Measurements from ENCODE around the gene GABARAPL2. TPM values are rescaled to one million over a fixed set of nuclear protein-coding genes. Genes with fewer than 3 reads are reported as not detected.
A peak's percentile ranks its signal among the peaks of the same experiment; 100 is the strongest.

The GABARAPL2 gene
- total and polyA plus RNA-seq, 2 donors (not counting 1 experiment from before 2014, with no cell fraction given), result 73.0 to 84.9 TPM

DNA sequence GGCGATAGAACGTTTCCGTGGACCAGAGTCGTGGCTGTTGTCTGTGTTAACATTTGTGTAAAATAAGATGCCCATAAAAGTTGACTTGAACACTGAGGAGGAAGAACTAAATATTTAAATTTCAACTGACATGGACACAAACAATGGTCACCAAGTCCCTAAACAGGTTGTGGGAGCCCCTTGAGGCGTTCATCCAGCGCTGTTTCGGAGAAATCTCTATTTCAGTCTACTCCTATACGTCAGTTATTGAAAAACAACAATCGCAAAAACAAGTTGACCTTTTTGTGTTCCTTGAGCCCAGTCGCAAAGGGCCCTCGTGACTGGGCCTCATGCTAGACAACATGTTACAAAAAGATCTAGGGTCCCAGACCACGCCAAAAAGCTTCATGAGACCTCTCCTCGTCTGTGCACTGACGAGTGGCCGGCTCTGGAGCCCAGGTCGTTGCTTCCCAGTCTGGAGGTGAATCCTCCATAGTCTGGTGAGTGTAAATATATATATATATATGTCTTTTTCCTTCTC lies 9.7 kb upstream of the GABARAPL2 start:
- peak overlapping the region; percentile 98 for H3K4me2 ChIP-seq (replicated peaks; ENCODE audit: low read depth, low read length, poor library complexity, severe bottlenecking)
- no peaks in the 10 kb centered on the region for H3K36me3 ChIP-seq (replicated peaks in 1 of 2; ENCODE audit: control extremely low read depth in 1 of 2, control insufficient read depth in 1 of 2, extremely low read depth in 1 of 2, insufficient read depth in 2 of 2, low read length in 1 of 2)
- intact Hi-C loops (cut with micrococcal nuclease), result loop anchor here (1.0 to 2.0 kb wide), 8 partner anchors 9 to 205 kb away; partner anchors contain the start of genes ADAT1, CFDP1 and TMEM170A
- H4K20me1 ChIP-seq (ENCODE audit: control insufficient read depth, insufficient read depth, low read length, poor library complexity, severe bottlenecking), result no peaks in the 10 kb centered on the region
- peak overlapping the region; percentile 9 to 76 for H3K27ac ChIP-seq (ENCODE audit: low read length in 2 of 2)
- no peaks in the 10 kb centered on the region for H3K27me3 Mint-ChIP-seq
- no peaks in the 10 kb centered on the region for H3K9me3 Mint-ChIP-seq (ENCODE audit: insufficient read depth)
- no peaks in the 10 kb centered on the region for H3K9me3 ChIP-seq (ENCODE audit: control extremely low read depth in 1 of 3, control insufficient read depth in 2 of 3, insufficient read depth in 1 of 3, low read length in 2 of 3)
- H3K79me2 ChIP-seq (ENCODE audit: control insufficient read depth, insufficient read depth, low read length), result no peaks in the 10 kb centered on the region
- peaks cover 10% of the 10 kb centered on the region for H3K4me1 Mint-ChIP-seq
- ATAC-seq (ENCODE audit: low read depth), result no peak
- H3K27me3 ChIP-seq (replicated peaks in 1 of 4; ENCODE audit: control extremely low read depth in 1 of 4, control insufficient read depth in 3 of 4, insufficient read depth in 4 of 4, low read length in 3 of 4), result peaks cover 0 to 8% (median 0%) of the 10 kb centered on the region in 4 experiments
- H3K4me3 ChIP-seq (ENCODE audit: control extremely low read depth in 1 of 5, extremely low read depth in 1 of 5, insufficient read depth in 1 of 5, low read depth in 2 of 5, low read length in 4 of 5), result peak overlapping the region in 4 of 5 experiments; percentile 59 to 78 (median 74)
- H3K9ac ChIP-seq (ENCODE audit: low read length), result peak overlapping the region; percentile 77
- no peak for TF ChIP-seq EZH2 (IDR thresholded peaks at IDR 0.05; ENCODE audit: borderline replicate concordance, insufficient read depth, low read depth, low read length, poor library complexity, severe bottlenecking)
- TF ChIP-seq, protein P1, sequence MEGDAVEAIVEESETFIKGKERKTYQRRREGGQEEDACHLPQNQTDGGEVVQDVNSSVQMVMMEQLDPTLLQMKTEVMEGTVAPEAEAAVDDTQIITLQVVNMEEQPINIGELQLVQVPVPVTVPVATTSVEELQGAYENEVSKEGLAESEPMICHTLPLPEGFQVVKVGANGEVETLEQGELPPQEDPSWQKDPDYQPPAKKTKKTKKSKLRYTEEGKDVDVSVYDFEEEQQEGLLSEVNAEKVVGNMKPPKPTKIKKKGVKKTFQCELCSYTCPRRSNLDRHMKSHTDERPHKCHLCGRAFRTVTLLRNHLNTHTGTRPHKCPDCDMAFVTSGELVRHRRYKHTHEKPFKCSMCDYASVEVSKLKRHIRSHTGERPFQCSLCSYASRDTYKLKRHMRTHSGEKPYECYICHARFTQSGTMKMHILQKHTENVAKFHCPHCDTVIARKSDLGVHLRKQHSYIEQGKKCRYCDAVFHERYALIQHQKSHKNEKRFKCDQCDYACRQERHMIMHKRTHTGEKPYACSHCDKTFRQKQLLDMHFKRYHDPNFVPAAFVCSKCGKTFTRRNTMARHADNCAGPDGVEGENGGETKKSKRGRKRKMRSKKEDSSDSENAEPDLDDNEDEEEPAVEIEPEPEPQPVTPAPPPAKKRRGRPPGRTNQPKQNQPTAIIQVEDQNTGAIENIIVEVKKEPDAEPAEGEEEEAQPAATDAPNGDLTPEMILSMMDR (IDR thresholded peaks at IDR 0.05), result no peak
- H3K4me1 ChIP-seq (ENCODE audit: control insufficient read depth in 2 of 2, insufficient read depth in 2 of 2, low read length in 2 of 2), result peaks cover 9 to 16% of the 10 kb centered on the region in 2 donors
- peak overlapping the region; percentile 91 for H2AFZ ChIP-seq (ENCODE audit: insufficient read depth, low read depth, low read length, poor library complexity, severe bottlenecking)
- WGBS (ENCODE audit: insufficient coverage), result 55% methylated on average over 11 of the region's 16 CpGs
- H3K27ac Mint-ChIP-seq, result peak overlapping the region; percentile 88
- ChIA-PET CTCF (interaction anchor here (1.1 to 1.9 kb wide), 3 partner anchors 9 to 66 kb away, joined by 3 to 9 read pairs (median 5); partner anchors contain the start of genes ADAT1 and GABARAPL2), POLR2A (interaction anchor here (1.0 to 2.2 kb wide), 4 partner anchors 9 to 91 kb away, joined by 4 to 16 read pairs (median 5); partner anchors contain the start of genes ADAT1, GABARAPL2, KARS1 and TERF2IP)
- H3K4me3 Mint-ChIP-seq, result peak overlapping the region; percentile 97
- no peak for DNase-seq

DNA sequence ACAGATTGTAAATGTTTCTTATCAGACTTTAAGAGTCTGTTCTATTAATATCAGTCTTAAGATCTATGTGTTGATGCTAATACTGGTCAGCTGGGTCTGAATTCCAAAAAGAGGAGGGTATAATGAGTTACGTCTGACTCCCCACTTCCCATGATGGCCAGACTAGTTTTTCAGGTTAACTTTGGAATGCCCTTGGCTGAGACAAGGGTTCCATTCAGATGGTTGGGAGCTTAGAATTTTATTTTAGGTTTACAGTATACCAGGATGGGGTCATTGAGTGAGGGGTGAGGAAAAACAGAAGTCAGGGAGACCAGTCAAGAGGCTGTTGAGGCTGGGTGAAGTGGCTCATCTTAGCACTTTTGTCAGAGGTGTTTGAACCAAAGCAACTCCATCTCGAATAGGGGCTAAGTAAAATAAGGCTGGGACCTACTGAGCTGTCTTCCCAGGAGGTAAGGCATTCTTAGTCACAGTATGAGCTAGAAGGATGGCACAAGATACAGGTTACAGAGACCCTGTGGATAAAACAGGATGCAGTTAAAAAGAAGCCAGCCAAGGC lies 7.3 kb upstream of the GABARAPL2 start:
- Histone ChIP-seq H4K20me1 (ENCODE audit: control insufficient read depth, insufficient read depth, low read length, poor library complexity, severe bottlenecking) (no peaks in the 10 kb centered on the region), H3K36me3 (replicated peaks in 1 of 2; ENCODE audit: control extremely low read depth in 1 of 2, control insufficient read depth in 1 of 2, extremely low read depth in 1 of 2, insufficient read depth in 2 of 2, low read length in 1 of 2) (no peaks in the 10 kb centered on the region), H3K9me3 (ENCODE audit: control extremely low read depth in 1 of 3, control insufficient read depth in 2 of 3, insufficient read depth in 1 of 3, low read length in 2 of 3) (no peaks in the 10 kb centered on the region), H2AFZ (ENCODE audit: insufficient read depth, low read depth, low read length, poor library complexity, severe bottlenecking) (no peak overlapping the region), H3K9ac (ENCODE audit: low read length) (no peak overlapping the region), H3K4me1 (ENCODE audit: control insufficient read depth in 2 of 2, insufficient read depth in 2 of 2, low read length in 2 of 2) (peaks cover 9 to 16% of the 10 kb centered on the region in 2 donors), H3K79me2 (ENCODE audit: control insufficient read depth, insufficient read depth, low read length) (no peaks in the 10 kb centered on the region), H3K27me3 (replicated peaks in 1 of 4; ENCODE audit: control extremely low read depth in 1 of 4, control insufficient read depth in 3 of 4, insufficient read depth in 4 of 4, low read length in 3 of 4) (peaks cover 0 to 4% (median 0%) of the 10 kb centered on the region in 4 experiments), H3K4me3 (ENCODE audit: control extremely low read depth in 1 of 5, extremely low read depth in 1 of 5, insufficient read depth in 1 of 5, low read depth in 2 of 5, low read length in 4 of 5) (no peak overlapping the region), H3K27ac (ENCODE audit: low read length in 2 of 2) (no peak overlapping the region), H3K4me2 (replicated peaks; ENCODE audit: low read depth, low read length, poor library complexity, severe bottlenecking) (no peak overlapping the region)
- Mint-ChIP-seq H3K27me3 (no peaks in the 10 kb centered on the region), H3K9me3 (ENCODE audit: insufficient read depth) (no peaks in the 10 kb centered on the region), H3K27ac (no peak overlapping the region), H3K4me1 (peaks cover 10% of the 10 kb centered on the region), H3K4me3 (no peak overlapping the region)
- TF ChIP-seq EZH2 (IDR thresholded peaks at IDR 0.05; ENCODE audit: borderline replicate concordance, insufficient read depth, low read depth, low read length, poor library complexity, severe bottlenecking), result no peak
- TF ChIP-seq, protein P1 (IDR thresholded peaks at IDR 0.05), result no peak
- 61% methylated on average over 2 of the region's 2 CpGs for WGBS (ENCODE audit: insufficient coverage)
- intact Hi-C loops (cut with micrococcal nuclease), result no loop called here
- CTCF ChIA-PET, result no interaction called here
- no peak for DNase-seq
- ATAC-seq (ENCODE audit: low read depth), result no peak
- POLR2A ChIA-PET, result no interaction called here
